ENCODE data around the gene ETV5.

DNA sequence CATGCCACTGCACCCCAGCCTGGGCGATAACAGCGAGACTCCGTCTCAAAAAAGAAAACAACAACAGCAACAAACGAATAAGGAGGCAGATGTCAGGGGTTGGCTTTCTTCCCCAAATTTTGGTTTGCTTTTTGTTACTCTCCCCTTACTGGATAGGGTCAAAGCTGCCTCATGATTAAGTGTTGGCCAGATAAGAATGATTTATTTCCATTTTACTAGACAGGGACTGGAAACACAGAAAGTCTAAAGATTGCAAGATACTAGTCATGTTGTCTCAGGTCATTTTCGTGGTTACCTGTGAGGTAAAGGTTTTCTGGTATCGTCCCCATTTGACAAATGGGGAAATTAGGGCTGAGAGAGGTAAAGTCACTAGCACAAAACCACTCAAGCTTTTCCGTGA is 18.6 kb upstream of the ETV5 start:
- TF ChIP-seq, protein P1, sequence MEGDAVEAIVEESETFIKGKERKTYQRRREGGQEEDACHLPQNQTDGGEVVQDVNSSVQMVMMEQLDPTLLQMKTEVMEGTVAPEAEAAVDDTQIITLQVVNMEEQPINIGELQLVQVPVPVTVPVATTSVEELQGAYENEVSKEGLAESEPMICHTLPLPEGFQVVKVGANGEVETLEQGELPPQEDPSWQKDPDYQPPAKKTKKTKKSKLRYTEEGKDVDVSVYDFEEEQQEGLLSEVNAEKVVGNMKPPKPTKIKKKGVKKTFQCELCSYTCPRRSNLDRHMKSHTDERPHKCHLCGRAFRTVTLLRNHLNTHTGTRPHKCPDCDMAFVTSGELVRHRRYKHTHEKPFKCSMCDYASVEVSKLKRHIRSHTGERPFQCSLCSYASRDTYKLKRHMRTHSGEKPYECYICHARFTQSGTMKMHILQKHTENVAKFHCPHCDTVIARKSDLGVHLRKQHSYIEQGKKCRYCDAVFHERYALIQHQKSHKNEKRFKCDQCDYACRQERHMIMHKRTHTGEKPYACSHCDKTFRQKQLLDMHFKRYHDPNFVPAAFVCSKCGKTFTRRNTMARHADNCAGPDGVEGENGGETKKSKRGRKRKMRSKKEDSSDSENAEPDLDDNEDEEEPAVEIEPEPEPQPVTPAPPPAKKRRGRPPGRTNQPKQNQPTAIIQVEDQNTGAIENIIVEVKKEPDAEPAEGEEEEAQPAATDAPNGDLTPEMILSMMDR (IDR thresholded peaks at IDR 0.05), result no peak
- no peak for TF ChIP-seq ZFX (IDR thresholded peaks at IDR 0.05; ENCODE audit: borderline replicate concordance)

Data from 22Rv1 (cell line).